22Rv1 (cell line): ENCODE data around the gene FBXL15.

Experiments used
- H3K27ac ChIP-seq: fragments of 450-650 bp; 2 replicates; pipeline ENCODE4 v1.5.1; 2017
- CTCF ChIP-seq: fragments of 450-650 bp; IDR thresholded peaks from 2 replicates; pipeline ENCODE4 v1.5.1; 2017; ENCODE audit warnings: mild to moderate bottlenecking
- ZFX ChIP-seq: fragments of 450-650 bp; IDR thresholded peaks from 2 replicates; pipeline ENCODE4 v1.6.1; 2017; ENCODE audit warnings: antibody characterized with exemption, borderline replicate concordance

FBXL15 gene

GRCh38 chr10:102394079-102394800 lies 26.4 kb upstream of the FBXL15 start:
- peak overlapping the region; percentile 89 for H3K27ac ChIP-seq
- TF ChIP-seq ZFX (no peak), CTCF (peak; percentile 98)

- H3K27ac ChIP-seq, result peak overlapping the region; percentile 89
- TF ChIP-seq CTCF (no peak), ZFX (no peak)
These were observed 25.7 kb upstream of the FBXL15 start for GRCh38 chr10:102394801-102395399.

GRCh38 chr10:102395400-102396316 lies 25.0 kb upstream of the FBXL15 start, which contains the start of gene NFKB2:
Gene NFKB2, plus strand, starts transcription at chr10:102395705. Its CDS starts 255 bp downstream, at chr10:102395960.
- H3K27ac ChIP-seq, result peak within 1 kb of the TSS; percentile 89
- no peak for TF ChIP-seq CTCF
- no peak for TF ChIP-seq ZFX

GRCh38 chr10:102396317-102396650 lies 24.4 kb upstream of the FBXL15 start:
- TF ChIP-seq CTCF, result no peak
- no peak for TF ChIP-seq ZFX

GRCh38 chr10:102396730-102397151 lies 23.9 kb upstream of the FBXL15 start:
- no peak for TF ChIP-seq ZFX
- TF ChIP-seq CTCF, result no peak
- H3K27ac ChIP-seq, result peak overlapping the region; percentile 89

More at GRCh38 chr10:102396317-102396650, 24.4 kb upstream of the FBXL15 start:
- peak overlapping the region; percentile 89 for H3K27ac ChIP-seq

- TF ChIP-seq CTCF (no peak), ZFX (no peak)
- peak overlapping the region; percentile 89 for H3K27ac ChIP-seq
These were observed 23.1 kb upstream of the FBXL15 start for GRCh38 chr10:102397222-102398171.
